ENCODE results near the gene FBXO45. TPM values are rescaled to one million over a fixed set of nuclear protein-coding genes. Genes with fewer than 3 reads are reported as not detected.

FBXO45 gene
- total and polyA plus RNA-seq, 12 donors, result 1.5 to 8.1 (median 5.1) TPM

Small RNAs within 50 kb of the gene (small RNA-seq; reads per million reads assigned to genes)
- gene RPS29P3, result 0 reads per million in 2 donors

Other genes starting within 250 kb of the FBXO45 start
- 1 to 10 TPM in 1 of 9 donors, not detected in 8; 1.5 TPM for gene TM4SF19, start 230.3 kb upstream of the FBXO45 start, total RNA-seq
- gene TM4SF19, start 230.3 kb upstream of the FBXO45 start, polyA plus RNA-seq, result 1 to 10 TPM in 1 of 3 donors, under 1 TPM in 1, not detected in 1; 0.15 to 8.0 TPM
- gene UBXN7, start 136.2 kb upstream of the FBXO45 start, total RNA-seq, result 10 to 100 TPM; 12.9 to 82.0 (median 45.4) TPM
- gene UBXN7, start 136.2 kb upstream of the FBXO45 start, polyA plus RNA-seq, result 10 to 100 TPM in 2 of 3 donors, 1 to 10 TPM in 1; 3.5 to 25.7 (median 18.3) TPM
- 10 to 100 TPM; 10.6 to 22.9 (median 18.9) TPM for gene RNF168, start 64.9 kb upstream of the FBXO45 start, total RNA-seq
- 1 to 10 TPM; 4.1 to 9.7 (median 9.4) TPM for gene RNF168, start 64.9 kb upstream of the FBXO45 start, polyA plus RNA-seq
- gene SMCO1, start 53.3 kb upstream of the FBXO45 start, total RNA-seq, result under 1 TPM in 1 of 9 donors, not detected in 8; 0.11 TPM
- gene SMCO1, start 53.3 kb upstream of the FBXO45 start, polyA plus RNA-seq, result under 1 TPM in 1 of 3 donors, not detected in 2; 0.07 TPM
- 10 to 100 TPM in 4 of 9 donors, 1 to 10 TPM in 5; 1.8 to 14.3 (median 8.7) TPM for gene WDR53, start 106 bp upstream of the FBXO45 start, total RNA-seq
- 10 to 100 TPM; 14.9 to 27.5 (median 16.5) TPM for gene WDR53, start 106 bp upstream of the FBXO45 start, polyA plus RNA-seq
- 1 to 10 TPM; 1.1 to 9.9 (median 7.6) TPM for gene NRROS, start 71.0 kb downstream of the FBXO45 start, total RNA-seq
- 1 to 10 TPM; 1.2 to 6.8 (median 2.4) TPM for gene NRROS, start 71.0 kb downstream of the FBXO45 start, polyA plus RNA-seq
- 10 to 100 TPM in 1 of 9 donors, 1 to 10 TPM in 8; 1.2 to 11.5 (median 3.2) TPM for gene CEP19, start 143.6 kb downstream of the FBXO45 start, total RNA-seq
- gene CEP19, start 143.6 kb downstream of the FBXO45 start, polyA plus RNA-seq, result 1 to 10 TPM in 2 of 3 donors, under 1 TPM in 1; 0.88 to 4.2 (median 2.1) TPM
- gene PIGX, start 143.7 kb downstream of the FBXO45 start, total RNA-seq, result 10 to 100 TPM; 17.7 to 33.9 (median 26.3) TPM
- gene PIGX, start 143.7 kb downstream of the FBXO45 start, polyA plus RNA-seq, result 10 to 100 TPM; 10.2 to 30.7 (median 10.8) TPM
- 10 to 100 TPM; 22.1 to 62.0 (median 51.4) TPM for gene PAK2, start 171.2 kb downstream of the FBXO45 start, total RNA-seq
- 10 to 100 TPM; 15.3 to 43.5 (median 16.3) TPM for gene PAK2, start 171.2 kb downstream of the FBXO45 start, polyA plus RNA-seq